ENCODE measurements around the gene HAUS7. TPM values are rescaled to one million over a fixed set of nuclear protein-coding genes. Genes with fewer than 3 reads are reported as not detected.
A peak's percentile ranks its signal among the peaks of the same experiment; 100 is the strongest.

Gene HAUS7
- total RNA-seq, 3 donors from 2014 or later: 77.1 to 90.3 (median 85.3) TPM

DNA sequence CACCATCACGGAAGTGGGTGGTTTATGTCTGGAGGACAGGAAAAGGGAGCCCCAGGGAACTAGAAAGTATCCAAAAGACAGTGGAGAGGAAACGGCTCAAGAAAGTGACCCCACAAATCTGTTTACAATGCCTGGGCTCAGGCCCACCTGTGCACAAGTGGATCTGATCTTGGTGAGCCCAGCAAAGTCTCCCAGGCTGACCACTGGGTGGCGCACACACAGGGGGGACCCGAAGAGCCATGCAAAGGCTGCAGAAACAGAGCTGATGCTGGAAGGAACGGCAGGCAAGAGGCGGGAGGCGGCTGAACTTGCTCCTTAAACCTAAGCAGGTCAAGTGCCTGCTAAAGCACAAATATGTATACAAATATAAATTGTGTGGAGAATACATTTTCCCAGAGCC, 9.6 kb downstream of the HAUS7 start:
- peak in 1 of 2 donors; percentile 75 for ATAC-seq
- no peaks in the 10 kb centered on the region for H3K27me3 Mint-ChIP-seq (ENCODE audit: low read depth)
- H3K9me3 Mint-ChIP-seq: no peaks in the 10 kb centered on the region
- DNase-seq: peak; percentile 44
- peaks cover 10% of the 10 kb centered on the region for H3K36me3 Mint-ChIP-seq (ENCODE audit: insufficient read depth)
- H3K4me1 Mint-ChIP-seq (ENCODE audit: low read depth): no peaks in the 10 kb centered on the region
- no peak overlapping the region for H3K4me3 Mint-ChIP-seq

DNA sequence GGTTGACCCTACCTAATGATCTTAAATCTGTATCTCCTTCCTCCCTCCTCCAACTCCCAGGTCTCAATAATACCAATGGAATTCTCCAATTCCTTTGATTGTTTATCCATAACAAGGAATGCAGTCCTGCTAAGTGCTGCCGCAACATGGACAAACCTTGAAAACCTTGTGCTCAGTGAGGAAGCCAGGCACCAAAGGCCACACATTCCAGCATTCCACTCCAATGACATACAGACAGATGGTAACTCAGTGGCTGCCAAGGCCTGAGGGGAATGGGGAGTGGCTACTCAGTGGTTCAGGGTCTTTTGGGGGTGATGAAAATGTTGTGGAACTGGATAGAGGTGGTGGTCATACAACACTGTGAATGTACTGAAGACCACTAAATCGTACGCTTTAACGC, 10.4 kb downstream of the HAUS7 start:
- Mint-ChIP-seq H3K9me3 (no peaks in the 10 kb centered on the region), H3K36me3 (ENCODE audit: insufficient read depth) (peaks cover 10% of the 10 kb centered on the region), H3K27me3 (ENCODE audit: low read depth) (no peaks in the 10 kb centered on the region), H3K4me3 (no peak overlapping the region), H3K4me1 (ENCODE audit: low read depth) (no peaks in the 10 kb centered on the region)
- DNase-seq (no peak), ATAC-seq (no peak)

DNA sequence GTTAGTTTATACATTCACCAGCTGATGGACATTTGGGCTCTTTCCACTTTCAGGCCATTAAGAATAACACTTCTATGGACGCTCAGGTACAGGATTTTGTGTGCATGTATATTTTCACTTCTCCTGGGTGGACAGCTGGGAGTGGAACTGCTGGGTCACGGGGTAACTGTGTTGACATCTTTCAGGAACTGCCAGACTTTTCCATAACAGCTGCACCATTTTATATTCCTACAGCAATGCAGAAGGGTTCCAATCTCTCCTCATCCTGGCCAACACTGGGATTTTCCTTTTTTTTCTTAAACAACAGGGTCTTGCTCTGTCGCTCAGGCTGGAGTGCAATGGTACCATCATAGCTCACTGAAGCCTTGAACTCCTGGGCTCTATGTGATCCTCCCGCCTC, 11.9 kb downstream of the HAUS7 start:
- Mint-ChIP-seq H3K4me1 (ENCODE audit: low read depth) (no peaks in the 10 kb centered on the region), H3K9me3 (no peaks in the 10 kb centered on the region), H3K27me3 (ENCODE audit: low read depth) (no peaks in the 10 kb centered on the region), H3K36me3 (ENCODE audit: insufficient read depth) (peaks cover 10% of the 10 kb centered on the region), H3K4me3 (no peak overlapping the region)
- no peak for ATAC-seq
- no peak for DNase-seq

DNA sequence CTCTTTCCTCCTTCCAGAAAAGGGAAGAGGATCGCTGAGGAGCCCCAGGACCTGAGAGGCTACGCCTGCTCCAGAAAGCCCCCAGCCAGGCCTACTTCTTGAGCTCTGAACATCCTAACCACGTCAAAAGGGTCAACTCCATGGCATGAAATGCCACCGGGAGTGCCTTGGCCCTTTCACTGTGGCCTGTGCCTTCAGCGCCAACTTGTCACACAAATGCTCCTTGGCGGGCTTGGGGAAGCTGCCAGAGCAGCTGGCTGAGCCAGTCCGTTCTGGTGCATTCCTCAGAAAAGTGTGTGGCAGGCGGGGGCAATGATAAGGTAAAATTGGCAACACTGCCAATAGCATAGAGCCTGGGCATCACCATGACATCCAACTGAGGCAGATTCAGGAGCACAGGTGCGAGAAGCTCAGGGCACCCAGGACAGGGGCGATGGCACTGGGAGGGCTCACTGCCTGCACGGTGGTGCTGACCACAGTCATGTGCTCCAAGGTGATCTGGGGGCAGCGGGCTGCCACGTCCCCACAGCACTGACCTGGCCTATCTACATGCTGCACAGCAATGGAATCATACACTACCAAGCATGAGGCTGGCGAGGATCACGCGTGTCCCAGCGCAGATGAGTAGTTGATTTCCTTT, 12.4 kb downstream of the HAUS7 start:
- Mint-ChIP-seq H3K27me3 (ENCODE audit: low read depth) (no peaks in the 10 kb centered on the region), H3K9me3 (no peaks in the 10 kb centered on the region), H3K4me3 (no peak overlapping the region), H3K4me1 (ENCODE audit: low read depth) (no peaks in the 10 kb centered on the region), H3K36me3 (ENCODE audit: insufficient read depth) (peaks cover 10% of the 10 kb centered on the region)
- DNase-seq (no peak), ATAC-seq (no peak)

DNA sequence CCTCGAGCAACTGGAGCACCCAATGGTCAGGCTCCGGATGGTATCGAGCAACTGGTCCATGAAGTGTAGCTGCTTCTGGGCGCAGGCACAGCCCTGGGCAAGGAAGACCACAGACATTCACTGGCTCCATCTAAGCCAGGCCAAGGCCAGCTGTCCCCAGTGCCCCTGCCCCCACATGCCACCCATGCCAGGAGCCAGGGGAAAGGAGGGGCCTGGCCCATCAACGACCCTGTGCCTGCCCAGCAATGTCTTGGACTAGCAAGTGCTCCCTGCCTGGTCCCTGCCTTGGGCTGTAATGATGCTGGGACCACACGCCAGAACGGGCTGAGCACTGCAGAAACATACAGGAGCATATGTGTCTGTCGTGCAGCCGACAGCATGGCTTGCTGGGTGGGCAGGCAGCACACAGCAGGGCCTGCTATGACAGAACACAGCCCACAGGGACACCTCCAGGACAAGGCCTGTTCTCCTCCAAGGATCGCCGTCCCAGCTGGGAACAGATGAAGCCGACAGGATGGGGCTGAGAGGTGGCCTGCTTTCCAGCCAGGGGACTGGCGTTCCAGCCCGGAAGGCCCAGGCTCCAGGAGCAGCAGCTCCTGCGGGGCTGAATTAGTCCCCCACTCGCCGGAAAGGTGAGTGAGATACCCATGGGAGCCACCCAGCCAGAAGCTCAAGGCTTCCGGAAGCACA, 13.1 kb downstream of the HAUS7 start:
- no peaks in the 10 kb centered on the region for H3K27me3 Mint-ChIP-seq (ENCODE audit: low read depth)
- H3K36me3 Mint-ChIP-seq (ENCODE audit: insufficient read depth): peaks cover 10% of the 10 kb centered on the region
- no peak for ATAC-seq
- no peaks in the 10 kb centered on the region for H3K4me1 Mint-ChIP-seq (ENCODE audit: low read depth)
- no peak for DNase-seq
- H3K9me3 Mint-ChIP-seq: no peaks in the 10 kb centered on the region
- no peak overlapping the region for H3K4me3 Mint-ChIP-seq

DNA sequence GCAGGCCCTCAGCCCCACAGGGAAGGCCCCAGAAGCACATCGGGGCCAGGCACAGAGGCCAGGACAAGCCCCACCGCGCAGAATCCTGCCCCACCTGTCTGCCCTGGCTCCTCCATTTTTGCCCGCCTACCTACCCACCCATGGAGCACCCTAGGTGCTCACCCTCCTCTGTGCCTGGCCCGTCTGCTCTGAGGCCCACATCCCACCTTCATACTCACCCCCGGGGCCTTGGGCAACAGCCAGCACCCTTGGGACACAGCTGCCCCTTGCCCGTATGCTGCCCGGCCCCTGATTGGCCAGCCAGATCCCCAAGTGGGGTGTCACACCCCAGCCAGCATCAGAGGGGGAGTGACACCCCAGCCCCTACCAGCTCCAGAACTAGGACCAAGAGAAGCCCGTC, 13.7 kb downstream of the HAUS7 start:
- peaks cover 8% of the 10 kb centered on the region for H3K36me3 Mint-ChIP-seq (ENCODE audit: insufficient read depth)
- no peaks in the 10 kb centered on the region for H3K27me3 Mint-ChIP-seq (ENCODE audit: low read depth)
- ATAC-seq (no peak), DNase-seq (no peak)
- H3K4me1 Mint-ChIP-seq (ENCODE audit: low read depth): no peaks in the 10 kb centered on the region
- no peaks in the 10 kb centered on the region for H3K9me3 Mint-ChIP-seq
- H3K4me3 Mint-ChIP-seq: no peak overlapping the region

DNA sequence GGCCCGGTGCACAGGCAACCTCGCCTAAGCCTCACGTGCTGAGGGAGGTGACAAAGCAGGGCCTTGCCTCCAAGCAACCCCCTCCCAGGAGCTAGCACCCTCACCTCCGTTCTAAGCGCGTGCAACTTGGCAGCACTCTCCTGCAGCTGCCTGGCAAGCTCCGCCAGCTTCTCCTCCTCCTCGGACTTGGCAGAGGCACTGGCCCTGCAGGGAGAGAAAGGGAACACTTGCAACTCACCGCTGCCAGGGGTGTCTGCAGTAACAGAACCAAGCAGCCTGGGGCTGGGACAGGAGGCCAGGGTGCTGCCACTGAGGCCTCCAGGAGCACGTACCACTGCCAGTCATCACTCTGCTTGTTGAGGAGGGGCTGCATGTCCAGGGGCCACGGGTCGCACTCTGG, 14.2 kb downstream of the HAUS7 start:
- H3K36me3 Mint-ChIP-seq (ENCODE audit: insufficient read depth): peaks cover 4% of the 10 kb centered on the region
- no peaks in the 10 kb centered on the region for H3K9me3 Mint-ChIP-seq
- ATAC-seq: no peak

DNA sequence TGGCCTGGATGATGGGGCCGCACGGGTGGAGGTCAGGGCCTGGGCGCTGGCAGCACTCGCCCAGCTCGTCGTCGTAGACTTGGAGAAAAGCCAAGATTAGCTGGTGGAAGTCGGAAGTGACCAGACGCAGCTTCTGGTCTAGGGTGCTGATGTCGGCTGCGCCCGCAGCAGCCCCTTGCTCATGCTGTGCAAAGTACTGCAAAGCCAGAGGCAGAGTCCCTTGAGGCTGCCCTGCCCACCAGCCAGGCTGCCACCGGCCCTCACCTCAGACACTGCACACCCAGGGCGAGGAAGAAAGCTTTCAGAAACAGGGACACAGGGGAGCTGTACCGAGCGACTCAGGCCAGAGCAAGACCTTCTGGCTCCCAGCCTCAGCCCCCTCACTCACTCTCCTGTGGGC, 14.8 kb downstream of the HAUS7 start:
- Mint-ChIP-seq H3K9me3 (no peaks in the 10 kb centered on the region), H3K36me3 (ENCODE audit: insufficient read depth) (peaks cover 4% of the 10 kb centered on the region), H3K4me3 (no peak overlapping the region), H3K4me1 (ENCODE audit: low read depth) (no peaks in the 10 kb centered on the region), H3K27me3 (ENCODE audit: low read depth) (no peaks in the 10 kb centered on the region)
- ATAC-seq (no peak), DNase-seq (no peak)

More for the DNA sequence above, 14.2 kb downstream of the HAUS7 start:
- no peak overlapping the region for H3K4me3 Mint-ChIP-seq
- no peaks in the 10 kb centered on the region for H3K4me1 Mint-ChIP-seq (ENCODE audit: low read depth)
- DNase-seq: no peak
- H3K27me3 Mint-ChIP-seq (ENCODE audit: low read depth): no peaks in the 10 kb centered on the region

DNA sequence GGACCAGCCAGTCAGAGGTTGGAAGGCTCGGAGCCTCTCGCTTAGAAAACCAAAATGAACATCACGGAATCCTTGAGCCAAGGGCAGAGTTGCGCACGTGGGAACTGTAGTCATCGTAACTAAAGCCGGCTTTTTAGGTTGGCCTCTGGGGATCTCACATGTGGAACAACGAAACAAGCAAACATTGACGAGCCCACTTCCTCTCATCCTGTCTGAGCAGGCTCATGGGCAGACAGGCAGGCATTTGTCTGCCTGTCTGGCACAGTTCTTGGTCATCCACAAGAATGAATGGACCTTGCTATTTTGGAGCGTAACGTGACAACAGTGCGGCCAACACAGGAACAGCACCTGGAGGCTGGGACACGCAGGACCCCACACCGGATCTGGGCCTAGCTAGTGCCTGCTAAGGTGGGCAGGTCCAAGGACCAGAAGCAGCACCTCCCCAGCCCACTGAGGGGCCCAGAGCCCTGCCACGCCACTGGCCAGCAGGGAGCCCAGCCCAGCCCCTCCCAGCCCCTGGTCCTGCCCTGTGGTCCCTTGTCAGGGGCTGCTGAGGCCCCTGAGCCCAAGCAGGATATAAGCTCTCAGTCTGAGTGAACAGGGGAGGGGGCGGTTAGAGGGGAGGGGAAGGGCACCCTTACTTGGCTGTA, 15.3 kb downstream of the HAUS7 start:
- peaks cover 4% of the 10 kb centered on the region for H3K36me3 Mint-ChIP-seq (ENCODE audit: insufficient read depth)
- ATAC-seq: no peak
- H3K27me3 Mint-ChIP-seq (ENCODE audit: low read depth): no peaks in the 10 kb centered on the region
- no peaks in the 10 kb centered on the region for H3K4me1 Mint-ChIP-seq (ENCODE audit: low read depth)
- no peak overlapping the region for H3K4me3 Mint-ChIP-seq
- DNase-seq: no peak
- H3K9me3 Mint-ChIP-seq: no peaks in the 10 kb centered on the region

DNA sequence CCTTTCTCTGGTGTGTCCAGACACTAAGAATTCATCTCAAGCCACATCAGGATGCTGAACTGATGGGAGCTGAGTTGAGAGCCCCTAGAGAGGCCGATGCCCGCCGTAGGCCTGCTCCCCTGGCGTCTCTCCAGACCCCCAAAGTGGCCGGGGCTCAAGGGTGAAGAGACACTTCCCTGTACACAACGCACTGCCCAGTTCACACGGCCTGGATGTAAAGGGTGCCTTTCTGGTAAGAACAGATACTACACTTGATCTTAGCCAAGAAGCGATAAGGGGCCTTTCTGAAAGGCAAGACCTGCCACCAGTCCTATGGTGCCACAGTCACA, 19.5 kb downstream of the HAUS7 start:
- no peaks in the 10 kb centered on the region for H3K27me3 Mint-ChIP-seq (ENCODE audit: low read depth)
- peaks cover 2% of the 10 kb centered on the region for H3K36me3 Mint-ChIP-seq (ENCODE audit: insufficient read depth)
- H3K4me1 Mint-ChIP-seq (ENCODE audit: low read depth): no peaks in the 10 kb centered on the region
- H3K9me3 Mint-ChIP-seq: no peaks in the 10 kb centered on the region
- ATAC-seq (no peak), DNase-seq (no peak)
- no peak overlapping the region for H3K4me3 Mint-ChIP-seq

DNA sequence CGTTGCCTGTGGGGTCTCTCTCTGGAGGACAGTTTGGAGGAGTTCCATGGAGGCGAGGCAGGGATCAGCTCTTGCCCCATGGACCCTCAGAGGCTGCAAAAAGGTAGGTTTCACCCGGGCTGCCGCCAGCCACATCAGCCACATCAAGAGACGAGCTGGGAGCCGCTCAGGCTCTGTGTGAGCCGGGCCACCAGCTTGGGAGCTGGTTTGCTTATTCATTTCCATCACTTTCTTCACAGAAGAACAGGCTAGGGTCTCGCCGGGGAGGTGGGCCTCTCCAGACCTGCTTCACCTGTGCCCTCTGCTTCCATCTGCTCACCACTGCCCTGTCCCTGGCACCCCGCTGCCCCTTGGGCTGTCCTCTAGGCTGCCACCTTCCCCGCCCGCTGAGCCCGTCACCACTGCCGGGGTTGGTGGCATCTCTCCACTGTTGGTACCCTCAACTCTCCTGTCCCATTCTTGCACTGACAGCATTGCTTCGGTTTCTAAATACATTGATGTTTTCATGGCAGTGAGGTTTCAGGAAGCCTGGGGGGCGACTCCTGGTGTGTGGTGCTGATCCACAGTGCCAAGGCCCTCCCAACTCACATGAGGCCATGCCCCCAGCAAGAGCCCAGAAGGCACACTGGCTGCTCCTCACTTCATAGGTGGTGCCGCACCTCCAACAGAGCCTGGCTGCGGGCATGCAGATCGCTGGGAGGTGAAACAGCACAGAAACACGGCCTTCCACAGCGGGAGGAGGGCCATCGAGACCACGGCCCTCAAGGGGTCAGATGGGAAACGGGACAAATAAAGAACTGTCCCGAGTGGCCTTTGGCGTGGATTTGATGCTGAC, 20.0 kb downstream of the HAUS7 start:
- H3K9me3 Mint-ChIP-seq: no peaks in the 10 kb centered on the region

DNA sequence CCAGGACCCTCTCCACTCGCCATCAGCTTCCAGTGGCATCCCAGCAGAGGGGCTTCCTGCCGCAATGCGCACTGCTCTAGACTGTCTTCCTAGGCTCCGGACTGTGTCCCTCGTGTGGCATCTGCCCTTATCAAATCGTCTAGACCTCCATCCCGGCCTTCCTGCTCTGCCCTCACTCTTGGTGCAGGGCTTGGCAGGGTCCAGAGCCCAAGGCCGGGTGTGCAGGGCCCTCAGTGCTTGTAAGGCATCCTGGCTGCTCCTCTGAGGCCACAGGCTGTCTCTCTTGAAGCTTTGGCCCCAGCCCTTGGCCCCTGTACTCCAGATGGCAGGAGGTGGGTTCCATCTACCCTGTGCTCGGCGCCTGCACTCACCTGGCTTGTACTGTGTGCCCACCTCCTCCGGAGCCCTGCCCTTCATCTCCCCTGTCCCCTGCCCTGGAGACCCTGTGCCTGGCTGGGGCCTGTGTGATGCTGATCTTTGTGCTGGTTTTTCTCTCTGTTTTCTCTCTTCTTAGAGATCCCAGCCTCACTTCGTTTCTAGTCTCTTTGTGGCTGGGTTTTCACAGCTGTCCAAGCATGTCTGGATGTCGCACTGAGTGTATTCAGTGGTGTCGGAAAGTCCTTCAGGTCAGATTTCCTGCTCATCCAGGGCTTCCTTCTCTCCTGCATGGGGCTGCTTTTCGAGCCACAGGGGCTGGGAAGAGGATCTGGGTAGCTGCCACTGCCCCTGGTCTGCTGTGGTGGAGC, 20.8 kb downstream of the HAUS7 start:
- Mint-ChIP-seq H3K9me3 (no peaks in the 10 kb centered on the region), H3K27me3 (ENCODE audit: low read depth) (no peaks in the 10 kb centered on the region), H3K36me3 (ENCODE audit: insufficient read depth) (peaks cover 2% of the 10 kb centered on the region), H3K4me1 (ENCODE audit: low read depth) (no peaks in the 10 kb centered on the region), H3K4me3 (no peak overlapping the region)
- no peak for DNase-seq
- no peak for ATAC-seq

More for the DNA sequence above, 20.0 kb downstream of the HAUS7 start:
- no peak overlapping the region for H3K4me3 Mint-ChIP-seq
- DNase-seq: no peak
- H3K36me3 Mint-ChIP-seq (ENCODE audit: insufficient read depth): peaks cover 2% of the 10 kb centered on the region
- ATAC-seq: no peak
- no peaks in the 10 kb centered on the region for H3K4me1 Mint-ChIP-seq (ENCODE audit: low read depth)
- no peaks in the 10 kb centered on the region for H3K27me3 Mint-ChIP-seq (ENCODE audit: low read depth)

DNA sequence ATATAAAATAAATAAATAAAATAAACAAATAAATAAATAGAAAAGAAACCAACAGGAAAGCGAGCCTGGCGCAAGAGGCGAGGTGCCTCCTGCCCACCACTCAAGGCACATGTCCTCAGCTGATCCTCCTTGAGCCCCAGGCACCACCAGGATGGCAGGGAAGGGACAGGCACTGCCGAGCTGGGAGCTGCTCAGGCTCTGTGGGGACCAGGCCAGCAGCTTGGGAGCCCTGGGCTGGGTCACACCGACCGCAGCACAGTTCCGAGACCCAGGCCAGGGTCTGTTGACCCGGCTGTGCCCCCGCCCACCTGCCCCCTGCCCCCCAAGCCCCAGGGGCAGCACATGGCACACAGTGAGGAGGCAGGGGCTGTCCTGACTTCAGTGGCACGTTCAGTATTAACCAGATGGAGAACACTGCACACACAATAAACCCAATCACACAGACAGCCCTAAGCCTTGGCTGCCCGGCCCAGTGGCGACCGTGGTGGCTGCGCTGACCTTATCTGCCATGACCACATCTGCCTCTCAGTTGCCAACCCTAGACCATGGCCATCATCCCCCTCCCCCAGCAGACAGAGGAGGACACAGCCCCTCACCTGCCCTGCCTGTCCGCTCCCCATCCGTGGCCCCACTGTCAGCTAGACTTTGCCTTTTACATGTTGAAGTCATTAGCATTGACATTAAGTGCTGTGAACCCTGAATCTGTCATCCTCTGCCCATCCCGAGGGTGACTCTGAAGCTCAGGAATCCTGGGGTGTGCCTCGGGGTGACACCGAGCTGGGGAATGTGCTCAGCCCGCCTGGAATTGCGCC, 21.6 kb downstream of the HAUS7 start:
- peaks cover 2% of the 10 kb centered on the region for H3K36me3 Mint-ChIP-seq (ENCODE audit: insufficient read depth)
- ATAC-seq: no peak
- no peaks in the 10 kb centered on the region for H3K27me3 Mint-ChIP-seq (ENCODE audit: low read depth)
- no peak overlapping the region for H3K4me3 Mint-ChIP-seq
- no peaks in the 10 kb centered on the region for H3K9me3 Mint-ChIP-seq
- DNase-seq: no peak
- no peaks in the 10 kb centered on the region for H3K4me1 Mint-ChIP-seq (ENCODE audit: low read depth)
